Right lobe of liver (tissue), 6 donors: ENCODE data around the gene RXFP3. TPM values are rescaled to one million over a fixed set of nuclear protein-coding genes. Genes with fewer than 3 reads are reported as not detected.

ENCODE experiments used
- ATAC-seq, 4 donors: fragments of 200-7000 bp; cut with Tn5 transposase; one replicate each; pipeline ENCODE4 v1.9.1; 2020; ENCODE audit warnings: mild to moderate bottlenecking in 4 of 4, moderate library complexity in 4 of 4
- DNase-seq, 3 donors: peaks; one replicate each; pipeline ENCODE4 v3.0.0-alpha.2; 2020
- H3K27ac ChIP-seq, 3 donors: fragments of 200-600 bp; one replicate each; pipeline ENCODE4 v1.8.0; 2022
- H3K27me3 ChIP-seq, 2 donors: fragments of 200-600 bp; one replicate each; pipeline ENCODE4 v1.8.0; 2022
- H3K36me3 ChIP-seq, 4 donors: fragments of 200-600 bp; sonication (generic) in 1 of 4; one replicate each; pipeline versions ENCODE4 v1.5.1 to v1.8.0; 2017 to 2022; ENCODE audit warnings: control low read depth in 1 of 4
- H3K4me1 ChIP-seq, 4 donors: fragments of 200-600 bp; sonication (generic) in 1 of 4; one replicate each; pipeline versions ENCODE4 v1.5.1 to v1.8.0; 2017 to 2022; ENCODE audit warnings: control low read depth in 1 of 4
- H3K4me3 ChIP-seq, 3 donors: fragments of 200-600 bp; one replicate each; pipeline ENCODE4 v1.8.0; 2022
- H3K9me3 ChIP-seq, 4 donors: fragments of 200-600 bp; sonication (generic) in 1 of 4; one replicate each; pipeline versions ENCODE4 v1.5.1 to v1.8.0; 2017 to 2022; ENCODE audit warnings: control low read depth in 1 of 4
- CTCF ChIP-seq, 4 donors: fragments of 200-600 bp in 3 of 4; fragments of 450-650 bp in 1 of 4; IDR thresholded peaks; one replicate each; pipeline versions ENCODE4 v1.5.1 to v1.8.0; 2016 to 2022; ENCODE audit warnings: antibody characterized with exemption in 4 of 4, mild to moderate bottlenecking in 2 of 4
- POLR2A ChIP-seq: fragments of 450-650 bp; IDR thresholded peaks from one replicate; pipeline ENCODE4 v1.6.1; 2017; ENCODE audit warnings: antibody characterized with exemption, mild to moderate bottlenecking
- WGBS: methylation state at CpG from one replicate; pipeline ENCODE4 v1.1.6; 2018; ENCODE audit warnings: low coverage, low lambda C conversion rate; ENCODE audit not compliant: insufficient coverage; ENCODE audit errors: missing lambda C conversion rate; 5-methylcytosine and 5-hydroxymethylcytosine counted together
- intact Hi-C, 2 donors: fragments of 100-400 bp; cut with DNase I; formaldehyde crosslinking; loops; one replicate each; pipeline versions ENCODE4 v1.11.2 to v1.14.1; 2022
- total RNA-seq, 6 experiments: library from RNA; depleted of rRNA in 2 of 6; stranded (reverse); fragments of >200 nt in 2 of 6; fragmentation: NEBNext Ultra II Directional in 3 of 6; extraction: Animal tissue kit (Norgen Biotek cat#: 25700) in 3 of 6; gene quantifications; one replicate each; pipeline versions ENCODE4 v1.1.0 to v1.2.4, GENCODE V29; 2016 to 2023
- donor health status: DM: no; HTN: yes; CAD: no.
- donor health status: DM: no; HTN: no; CAD: no.
- donor health status: DM: no; HTN: no; CAD: no.
- donor health status: DM: no; HTN: yes; CAD: no.
- donor health status: DM: no; HTN: yes; CAD: no.

The RXFP3 gene
- total RNA-seq, 6 experiments from 2014 or later = not detected

- DNase-seq = no peak
- 90% methylated on average over 1 of the region's 1 CpG for WGBS
- Histone ChIP-seq H3K36me3 (no peaks in the 10 kb centered on the region), H3K27ac (no peak overlapping the region), H3K4me1 (peaks cover 0 to 4% (median under 1%) of the 10 kb centered on the region in 4 donors), H3K9me3 (no peaks in the 10 kb centered on the region), H3K27me3 (no peaks in the 10 kb centered on the region), H3K4me3 (no peak overlapping the region)
- TF ChIP-seq POLR2A (no peak), CTCF (IDR thresholded peaks at IDR 0.05) (no peak)
- no peak for ATAC-seq
- intact Hi-C loops = no loop called here
Measured at GRCh38 chr5:33978306-33978705, 42.1 kb downstream of the RXFP3 start.

DNA sequence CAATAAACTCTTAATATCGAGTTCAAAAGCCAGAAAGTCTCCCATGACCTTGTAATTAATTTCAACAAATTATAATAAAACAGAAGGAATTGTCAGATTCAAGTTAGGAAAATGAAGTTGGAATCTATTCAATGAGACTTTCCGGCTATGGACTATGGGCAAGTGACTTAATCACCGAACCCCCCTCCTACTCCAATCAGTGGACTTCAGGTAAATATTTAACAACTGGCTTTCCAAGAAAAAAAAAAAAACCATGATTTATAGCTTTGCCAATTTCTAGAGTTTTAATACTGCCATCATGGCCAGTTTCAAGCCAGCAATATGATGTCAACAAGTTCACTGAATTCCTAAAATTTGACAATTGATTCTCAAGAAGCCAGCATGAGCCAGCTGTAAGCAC lies 43.8 kb downstream of the RXFP3 start:
- ATAC-seq (peak in 2 of 4 donors; percentile 23 to 49), DNase-seq (no peak)
- TF ChIP-seq POLR2A = no peak
- TF ChIP-seq CTCF (IDR thresholded peaks at IDR 0.05) = no peak
- Histone ChIP-seq H3K27me3 (no peaks in the 10 kb centered on the region), H3K36me3 (no peaks in the 10 kb centered on the region), H3K27ac (no peak overlapping the region), H3K4me1 (peaks cover 0 to 15% (median 3%) of the 10 kb centered on the region in 4 donors), H3K9me3 (no peaks in the 10 kb centered on the region), H3K4me3 (no peak overlapping the region)
- 32% methylated on average over 3 of the region's 3 CpGs for WGBS
- intact Hi-C loops = no loop called here

DNA sequence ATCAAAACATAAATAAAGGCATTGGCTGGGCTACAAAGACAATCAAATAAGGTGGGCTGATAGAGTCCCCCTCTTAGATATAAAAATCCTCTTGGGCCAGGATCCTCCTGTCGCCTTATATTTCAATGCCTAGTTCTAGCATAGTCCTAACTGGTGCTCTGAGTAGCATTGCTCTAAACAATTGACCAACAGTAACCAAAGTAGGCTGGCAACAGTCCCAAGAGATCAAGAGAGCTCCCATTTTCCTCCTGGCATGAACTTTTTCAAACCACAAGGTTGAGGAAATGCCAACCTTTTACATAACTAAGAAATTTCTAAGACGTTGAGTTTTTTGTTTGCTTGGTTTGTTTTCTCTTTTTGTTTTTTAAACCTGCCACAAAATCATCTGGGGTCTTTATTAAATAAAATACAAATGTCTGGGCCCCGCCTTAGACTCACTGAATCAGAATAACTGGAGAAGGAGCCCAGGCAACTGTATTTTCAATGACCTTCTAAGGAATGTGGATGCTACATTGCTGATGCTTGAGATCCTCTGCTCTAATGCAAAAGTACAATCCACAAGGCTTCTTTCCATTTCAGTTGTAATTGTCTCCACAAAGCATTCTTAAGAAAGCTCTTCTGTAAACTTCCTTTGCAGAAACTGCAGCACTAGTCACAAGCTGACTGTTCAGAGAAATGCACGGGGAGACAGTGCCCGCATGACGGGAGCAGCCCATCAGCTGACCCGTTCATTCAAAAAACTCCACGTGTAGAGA lies 45.4 kb downstream of the RXFP3 start:
- TF ChIP-seq CTCF (IDR thresholded peaks at IDR 0.05) = no peak
- no peak for TF ChIP-seq POLR2A
- WGBS = 79% methylated on average over 7 of the region's 8 CpGs
- Histone ChIP-seq H3K27ac (no peak overlapping the region), H3K36me3 (peaks cover 0 to 2% (median 0%) of the 10 kb centered on the region in 4 donors), H3K27me3 (no peaks in the 10 kb centered on the region), H3K4me3 (no peak overlapping the region), H3K9me3 (no peaks in the 10 kb centered on the region), H3K4me1 (peaks cover 0 to 15% (median 3%) of the 10 kb centered on the region in 4 donors)
- intact Hi-C loops = no loop called here
- no peak for ATAC-seq
- no peak for DNase-seq

DNA sequence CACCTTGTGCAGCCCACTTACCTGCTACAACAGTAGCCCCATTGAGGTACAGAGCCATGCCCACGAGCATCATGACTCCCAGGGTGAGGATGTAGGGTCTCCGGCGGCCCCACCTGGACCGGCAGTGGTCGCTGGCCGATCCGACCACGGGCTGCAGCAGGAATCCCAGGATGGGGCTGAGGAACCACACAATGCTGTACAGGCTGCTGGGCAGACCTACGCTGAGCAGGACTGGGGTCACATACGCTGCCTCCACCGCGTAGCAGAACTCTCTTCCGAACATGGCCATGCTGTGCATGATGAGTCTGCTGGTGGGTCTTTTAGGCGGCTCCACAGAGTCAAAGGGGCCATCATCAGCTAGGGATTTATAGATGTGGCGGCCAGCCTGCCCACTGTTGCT lies 48.0 kb downstream of the RXFP3 start:
- intact Hi-C loops = no loop called here
- H3K27ac ChIP-seq = no peak overlapping the region
- H3K27me3 ChIP-seq = no peaks in the 10 kb centered on the region
- no peak overlapping the region for H3K4me3 ChIP-seq
- H3K36me3 ChIP-seq = peaks cover 0 to 26% (median 9%) of the 10 kb centered on the region in 4 donors
- WGBS = no CpG with 5 or more reads among the region's 15 CpGs
- ATAC-seq (peak in 3 of 4 donors; percentile 17 to 50 (median 40)), DNase-seq (no peak)
- TF ChIP-seq CTCF (IDR thresholded peaks at IDR 0.05) (no peak), POLR2A (no peak)
- H3K4me1 ChIP-seq = peaks cover 0 to 15% (median 3%) of the 10 kb centered on the region in 4 donors
- no peaks in the 10 kb centered on the region for H3K9me3 ChIP-seq
